SW480 (cell line): ENCODE measurements around the gene TARP.
A peak's percentile ranks its signal among the peaks of the same experiment; 100 is the strongest.

ENCODE experiments used
- DNase-seq: peaks from one replicate; pipeline ENCODE4 v3.0.0-alpha.2; 2016; ENCODE audit warnings: low spot score

The TARP gene

GRCh38 chr7:38215735-38216670 is 57.4 kb downstream of the TARP start:
- DNase-seq = peak; percentile 42

GRCh38 chr7:38215115-38215514 is 58.3 kb downstream of the TARP start:
- DNase-seq = no peak

GRCh38 chr7:38211940-38212339 is 61.5 kb downstream of the TARP start:
- no peak for DNase-seq

- DNase-seq = no peak
Measured at GRCh38 chr7:38211486-38211885, 62.0 kb downstream of the TARP start.
